ENCODE measurements around the gene FSTL1. TPM values are rescaled to one million over a fixed set of nuclear protein-coding genes. Genes with fewer than 3 reads are reported as not detected.

FSTL1 gene
- total RNA-seq, 1 experiment from 2014 or later, result 1.4 TPM

- Histone ChIP-seq H3K36me3 (ENCODE audit: control insufficient read depth, insufficient read depth, low read length) (no peaks in the 10 kb centered on the region), H3K27me3 (replicated peaks; ENCODE audit: control insufficient read depth, insufficient read depth, low read length) (no peaks in the 10 kb centered on the region), H3K4me3 (ENCODE audit: low read depth, low read length) (no peak overlapping the region), H3K9me3 (no peaks in the 10 kb centered on the region), H3K4me1 (no peaks in the 10 kb centered on the region)
- H3K27ac Mint-ChIP-seq (ENCODE audit: unreplicated experiment), result no peak overlapping the region
- H3K27me3 Mint-ChIP-seq (ENCODE audit: insufficient read depth, unreplicated experiment), result no peaks in the 10 kb centered on the region
- ChIA-PET CTCF (no interaction called here), POLR2A (no interaction called here)
- no peak for DNase-seq
- no peak for TF ChIP-seq CTCF (IDR thresholded peaks at IDR 0.05; ENCODE audit: insufficient read depth in 1 of 2, low read depth in 1 of 2, low read length in 1 of 2, severe bottlenecking in 1 of 2, unreplicated experiment in 1 of 2)
- no peaks in the 10 kb centered on the region for H3K9me3 Mint-ChIP-seq (ENCODE audit: unreplicated experiment)
- no peaks in the 10 kb centered on the region for H3K4me1 Mint-ChIP-seq (ENCODE audit: low read depth, unreplicated experiment)
- no peaks in the 10 kb centered on the region for H3K36me3 Mint-ChIP-seq (ENCODE audit: insufficient read depth, unreplicated experiment)
- BruUV-seq (replicated peaks), result no TSS peak
- no peak overlapping the region for H3K4me3 Mint-ChIP-seq (ENCODE audit: unreplicated experiment)
- intact Hi-C loops (cut with micrococcal nuclease; ENCODE audit: unreplicated experiment), result no loop called here
Observed at GRCh38 chr3:120487191-120487650, 36.4 kb upstream of the FSTL1 start.

- no TSS peak for BruUV-seq (replicated peaks)
- Mint-ChIP-seq H3K27ac (ENCODE audit: unreplicated experiment) (no peak overlapping the region), H3K4me3 (ENCODE audit: unreplicated experiment) (no peak overlapping the region), H3K36me3 (ENCODE audit: insufficient read depth, unreplicated experiment) (no peaks in the 10 kb centered on the region), H3K4me1 (ENCODE audit: low read depth, unreplicated experiment) (no peaks in the 10 kb centered on the region), H3K9me3 (ENCODE audit: unreplicated experiment) (no peaks in the 10 kb centered on the region), H3K27me3 (ENCODE audit: insufficient read depth, unreplicated experiment) (no peaks in the 10 kb centered on the region)
- no peaks in the 10 kb centered on the region for H3K36me3 ChIP-seq (ENCODE audit: control insufficient read depth, insufficient read depth, low read length)
- ChIA-PET CTCF (no interaction called here), POLR2A (interaction anchor here (0.7 kb wide), 1 partner anchor 1044 kb away, joined by 5 read pairs; no protein-coding TSS in a partner anchor)
- TF ChIP-seq CTCF (IDR thresholded peaks at IDR 0.05; ENCODE audit: insufficient read depth in 1 of 2, low read depth in 1 of 2, low read length in 1 of 2, severe bottlenecking in 1 of 2, unreplicated experiment in 1 of 2), result no peak
- intact Hi-C loops (cut with micrococcal nuclease; ENCODE audit: unreplicated experiment), result no loop called here
- no peaks in the 10 kb centered on the region for H3K9me3 ChIP-seq
- DNase-seq, result no peak
- no peaks in the 10 kb centered on the region for H3K4me1 ChIP-seq
- no peaks in the 10 kb centered on the region for H3K27me3 ChIP-seq (replicated peaks; ENCODE audit: control insufficient read depth, insufficient read depth, low read length)
- H3K4me3 ChIP-seq (ENCODE audit: low read depth, low read length), result no peak overlapping the region
Observed at GRCh38 chr3:120481081-120481480, 30.3 kb upstream of the FSTL1 start.

GRCh38 chr3:120477781-120478180 is 27.0 kb upstream of the FSTL1 start:
- peaks cover 17% of the 10 kb centered on the region for H3K4me1 Mint-ChIP-seq (ENCODE audit: low read depth, unreplicated experiment)
- peaks cover 4% of the 10 kb centered on the region; the same call in 1 of the 2 replicates for H3K9me3 ChIP-seq
- H3K27me3 ChIP-seq (replicated peaks; ENCODE audit: control insufficient read depth, insufficient read depth, low read length), result no peaks in the 10 kb centered on the region
- no peaks in the 10 kb centered on the region for H3K36me3 ChIP-seq (ENCODE audit: control insufficient read depth, insufficient read depth, low read length)
- intact Hi-C loops (cut with micrococcal nuclease; ENCODE audit: unreplicated experiment), result no loop called here
- peaks cover 16% of the 10 kb centered on the region for H3K4me1 ChIP-seq
- no peak for DNase-seq
- no peaks in the 10 kb centered on the region for H3K36me3 Mint-ChIP-seq (ENCODE audit: insufficient read depth, unreplicated experiment)
- no peak overlapping the region for H3K4me3 Mint-ChIP-seq (ENCODE audit: unreplicated experiment)
- no peak overlapping the region for H3K4me3 ChIP-seq (ENCODE audit: low read depth, low read length)
- no peak overlapping the region for H3K27ac Mint-ChIP-seq (ENCODE audit: unreplicated experiment)
- peaks cover 16% of the 10 kb centered on the region for H3K9me3 Mint-ChIP-seq (ENCODE audit: unreplicated experiment)
- H3K27me3 Mint-ChIP-seq (ENCODE audit: insufficient read depth, unreplicated experiment), result no peaks in the 10 kb centered on the region
- BruUV-seq (replicated peaks), result no TSS peak
- CTCF ChIA-PET, result no interaction called here
- no peak for TF ChIP-seq CTCF (IDR thresholded peaks at IDR 0.05; ENCODE audit: insufficient read depth in 1 of 2, low read depth in 1 of 2, low read length in 1 of 2, severe bottlenecking in 1 of 2, unreplicated experiment in 1 of 2)
- POLR2A ChIA-PET, result no interaction called here

All from Caco-2 (cell line).